ENCODE measurements around the gene IL24.
"Not testable (repeated sequence)": the region's sequence is repeated elsewhere in the genome, so short reads cannot be mapped to it uniquely, and the experiment has no call there.

IL24 gene

DNA sequence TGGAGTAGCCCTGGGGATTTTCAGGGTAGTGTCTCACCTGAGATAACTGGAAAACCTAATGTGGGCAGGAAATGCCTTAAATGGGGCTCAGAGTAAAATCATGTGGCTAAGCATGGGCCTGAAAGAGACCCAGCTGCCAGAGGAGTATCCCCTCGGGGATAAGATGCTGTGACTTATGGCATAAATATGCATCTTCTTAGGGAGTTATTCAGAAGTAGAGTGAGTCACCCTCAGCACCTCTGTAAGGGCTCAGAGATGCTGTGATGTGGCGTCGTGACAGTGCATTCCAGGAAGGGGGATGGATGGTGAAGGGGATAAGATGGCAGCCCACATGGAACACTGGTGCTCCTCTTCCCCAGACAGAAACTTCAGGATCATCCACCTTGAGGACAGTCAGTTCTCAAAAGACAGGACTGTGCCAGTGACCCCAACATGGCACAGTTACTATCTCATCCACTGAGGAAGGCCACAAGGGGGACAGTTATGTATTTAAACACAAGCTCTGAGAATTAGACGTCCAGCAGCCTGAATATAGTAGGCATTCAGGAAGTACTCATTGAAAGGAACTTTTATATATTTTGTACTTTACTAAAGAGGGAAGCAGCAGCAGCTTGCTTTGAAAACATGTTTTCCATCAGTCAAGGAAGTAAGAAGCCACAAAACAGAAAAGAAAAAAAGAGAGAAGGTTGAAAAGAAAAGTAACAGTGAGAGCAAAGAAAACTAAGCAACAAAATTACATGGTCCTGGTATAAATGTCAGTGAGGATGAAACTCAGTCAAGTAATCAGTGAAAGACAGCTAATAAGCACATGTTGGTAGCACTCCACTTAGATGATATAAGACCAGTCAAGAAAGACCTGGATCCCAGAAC lies 8.3 kb downstream of the IL24 start:
- no peak for DNase-seq

DNA sequence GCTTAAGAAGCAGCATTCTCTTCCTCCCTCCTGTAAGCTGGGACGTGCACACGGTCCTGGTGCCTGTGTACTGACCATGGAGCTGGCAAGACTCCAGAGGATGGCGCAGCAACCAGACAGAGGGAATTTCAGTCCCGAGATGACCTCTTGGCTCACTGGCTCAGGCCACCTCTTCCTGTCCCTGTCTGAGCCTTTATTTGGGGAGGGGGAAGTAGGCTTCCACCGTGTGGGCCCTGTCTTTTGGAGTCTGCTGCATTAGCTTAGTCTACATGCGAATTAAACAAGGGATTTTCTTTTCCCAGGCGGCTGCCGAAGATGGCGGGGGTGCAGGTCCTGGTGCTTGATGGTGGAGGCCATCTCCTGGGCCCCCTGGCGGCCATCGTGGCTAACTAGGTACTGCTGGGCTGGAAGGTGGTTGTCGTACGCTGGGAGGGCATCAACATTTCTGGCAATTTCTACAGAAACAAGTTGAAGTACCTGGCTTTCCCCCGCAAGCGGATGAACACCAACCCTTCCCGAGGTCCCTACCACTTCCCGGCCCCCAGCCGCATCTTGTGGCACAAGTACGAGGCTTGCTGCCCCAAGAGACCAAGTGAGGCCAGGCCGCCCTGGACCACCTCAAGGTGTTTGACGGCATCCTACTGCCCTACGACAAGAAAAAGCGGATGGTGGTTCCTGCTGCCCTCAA lies 10.2 kb downstream of the IL24 start:
- no peak for DNase-seq

DNA sequence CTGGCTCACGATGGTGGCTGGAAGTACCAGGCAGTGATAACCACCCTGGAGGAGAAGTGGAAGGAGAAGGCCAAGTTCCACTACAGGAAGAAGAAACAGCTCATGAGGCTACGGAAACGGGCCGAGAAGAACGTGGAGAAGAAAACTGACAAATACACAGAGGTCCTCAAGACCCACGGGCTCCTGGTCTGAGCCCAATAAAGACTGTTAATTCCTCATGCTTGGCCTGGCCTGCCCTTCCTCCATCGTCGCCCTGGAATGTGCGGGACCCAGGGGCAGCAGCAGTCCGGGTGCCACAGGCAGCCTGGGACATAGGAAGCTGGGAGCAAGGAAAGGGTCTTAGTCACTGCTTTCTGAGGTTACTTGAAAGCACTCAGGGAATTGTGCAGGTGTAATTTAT lies 10.8 kb downstream of the IL24 start:
- DNase-seq: no peak

DNA sequence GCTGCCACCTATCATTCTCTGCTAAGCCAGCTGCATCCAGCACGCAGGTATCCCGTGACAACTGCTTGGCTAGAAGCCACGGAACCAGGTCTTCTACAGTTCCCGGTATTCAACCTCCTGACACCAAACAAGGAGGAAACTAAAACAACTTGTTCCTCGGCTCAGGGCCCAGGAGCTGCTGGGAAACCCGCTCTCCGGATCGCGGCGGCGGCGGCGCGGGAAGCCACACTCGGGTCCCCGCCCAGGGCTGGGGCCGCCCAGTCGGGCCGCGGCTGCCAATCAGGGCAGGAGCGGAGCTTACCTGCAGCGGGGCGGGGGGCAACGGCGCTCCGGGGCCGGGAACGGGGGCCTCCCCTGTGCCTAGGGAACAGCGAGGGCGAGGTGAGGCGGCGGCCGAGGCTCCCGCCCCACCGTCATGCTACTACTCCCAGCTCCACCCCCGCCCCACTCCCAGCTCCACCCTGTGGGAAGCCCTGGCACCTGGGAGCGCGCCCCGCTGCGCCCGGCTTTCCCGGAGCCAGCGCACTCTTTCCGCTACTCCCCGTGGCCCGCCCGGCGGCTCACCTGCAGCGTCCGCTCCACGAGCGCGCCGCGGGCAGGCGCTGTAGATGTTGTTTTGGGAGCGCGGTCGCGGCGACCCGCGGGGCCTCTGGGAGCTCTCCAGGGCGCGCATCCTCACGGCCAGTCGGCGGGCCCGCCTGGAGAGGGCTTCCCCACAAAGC lies 12.1 kb downstream of the IL24 start:
- DNase-seq: peak; percentile 72

DNA sequence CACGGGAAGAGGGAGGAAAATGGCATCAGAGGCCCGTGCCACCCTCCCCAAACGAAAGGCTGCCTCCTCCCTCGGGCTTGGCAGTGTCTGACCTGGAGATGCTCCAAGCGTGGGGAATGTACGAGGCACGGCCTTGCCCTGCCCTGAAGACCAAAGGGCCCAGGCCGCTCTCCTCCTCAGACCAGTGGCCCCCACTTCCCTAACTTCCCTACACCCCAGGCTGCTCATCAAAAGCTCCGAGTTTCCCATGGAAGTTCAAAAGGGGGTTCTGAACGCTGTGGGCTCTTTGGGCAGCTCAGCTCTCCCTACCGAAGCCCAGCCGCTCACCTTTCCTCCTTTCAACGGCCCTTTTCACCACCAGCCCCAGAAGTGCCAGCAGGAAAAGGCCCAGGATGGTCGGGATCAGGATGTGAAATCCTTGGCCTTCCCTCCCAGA lies 12.7 kb downstream of the IL24 start:
- no peak for DNase-seq

DNA sequence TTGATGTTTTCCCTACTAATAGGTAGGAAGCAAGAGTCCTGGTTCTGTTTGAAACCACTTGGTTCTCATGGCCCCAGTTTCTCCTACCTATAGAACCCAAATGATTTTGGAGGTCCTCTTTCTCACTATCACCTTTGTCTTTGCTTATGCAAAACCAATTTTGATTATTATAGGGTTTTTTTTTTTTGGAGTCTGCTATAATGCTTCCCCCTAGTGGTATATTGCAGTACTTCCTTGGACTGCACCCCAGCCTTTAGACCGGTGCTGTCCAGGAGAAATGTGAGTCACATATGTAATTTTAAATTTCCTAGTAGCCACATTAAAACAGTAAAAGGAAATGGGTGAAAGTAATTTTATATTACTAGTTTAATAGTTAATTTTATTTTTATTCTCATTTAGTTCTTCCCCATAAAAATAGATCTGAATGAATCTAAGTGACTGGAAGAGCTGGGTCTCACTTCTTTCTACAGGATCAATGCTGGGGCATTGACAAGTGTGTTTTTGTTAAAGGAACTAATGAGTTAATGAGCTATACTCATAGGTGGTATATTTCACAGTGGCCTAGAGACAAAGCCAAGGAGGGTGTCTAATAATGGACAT lies 13.9 kb downstream of the IL24 start:
- DNase-seq: no peak

DNA sequence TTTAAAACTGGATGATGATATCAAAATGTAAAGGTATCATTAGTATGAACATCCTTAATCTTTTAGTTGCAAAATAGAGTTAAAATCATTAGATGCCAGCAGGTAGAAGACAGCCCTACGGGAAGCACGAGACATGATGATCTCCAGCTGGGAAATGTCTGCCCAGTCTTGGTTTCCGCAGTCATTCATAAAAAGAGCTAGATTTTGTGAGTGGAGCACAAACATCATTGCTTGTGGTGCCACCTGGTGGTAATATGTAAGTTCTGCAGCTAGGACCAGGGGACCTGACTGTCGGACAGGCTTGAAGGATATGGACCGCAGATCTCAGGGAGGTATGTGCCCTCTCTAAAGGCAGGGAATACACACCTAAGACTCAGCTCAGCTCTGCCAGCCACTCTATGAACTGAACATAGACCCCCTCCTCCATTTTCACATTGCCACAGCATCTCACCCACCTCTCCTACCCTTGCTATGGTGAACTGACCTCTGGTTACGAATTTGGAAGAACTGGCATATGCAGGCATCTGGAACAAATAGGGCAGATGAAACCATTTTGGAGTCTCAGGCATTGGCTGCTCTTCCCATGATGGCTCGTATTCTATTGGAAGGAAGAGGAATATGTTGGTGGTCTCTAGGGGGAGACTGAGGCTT lies 15.3 kb downstream of the IL24 start:
- peak; percentile 63 for DNase-seq

DNA sequence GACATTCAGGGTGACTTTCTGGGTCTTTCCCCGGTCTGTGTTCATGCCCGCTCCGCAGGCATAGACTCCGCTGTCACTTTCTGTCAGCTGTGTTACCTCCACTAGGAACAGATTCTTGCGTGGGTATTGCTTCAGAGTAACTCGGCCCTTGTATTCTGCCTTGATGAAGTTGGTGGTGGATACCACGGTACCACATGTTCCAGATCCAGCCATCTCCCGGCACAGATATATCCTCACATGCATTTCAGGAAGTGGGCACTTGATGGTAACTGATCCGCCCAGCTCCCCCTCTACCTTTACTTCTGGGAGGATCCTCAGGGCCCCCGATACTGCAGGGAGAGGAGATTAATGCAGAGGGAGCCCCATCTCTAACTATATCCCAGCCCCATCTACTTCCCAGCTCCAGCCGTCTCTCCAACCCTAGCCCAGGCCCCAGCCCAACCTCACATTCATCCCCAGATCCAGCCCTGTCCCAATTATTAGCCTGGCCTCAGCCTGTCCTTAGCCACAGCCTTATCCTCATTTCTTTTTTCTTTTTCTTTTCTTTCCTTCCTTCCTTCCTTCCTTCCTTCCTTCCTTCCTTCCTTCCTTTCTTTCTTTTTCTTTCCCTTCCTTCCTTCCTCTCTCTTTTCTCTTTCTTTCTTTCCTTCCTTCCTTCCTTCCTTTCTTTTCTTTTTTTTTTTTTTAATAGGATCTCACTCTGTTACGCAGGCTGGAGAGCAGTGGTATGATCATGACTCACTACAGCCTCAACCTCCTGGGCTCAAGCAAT lies 16.7 kb downstream of the IL24 start:
- no peak for DNase-seq

DNA sequence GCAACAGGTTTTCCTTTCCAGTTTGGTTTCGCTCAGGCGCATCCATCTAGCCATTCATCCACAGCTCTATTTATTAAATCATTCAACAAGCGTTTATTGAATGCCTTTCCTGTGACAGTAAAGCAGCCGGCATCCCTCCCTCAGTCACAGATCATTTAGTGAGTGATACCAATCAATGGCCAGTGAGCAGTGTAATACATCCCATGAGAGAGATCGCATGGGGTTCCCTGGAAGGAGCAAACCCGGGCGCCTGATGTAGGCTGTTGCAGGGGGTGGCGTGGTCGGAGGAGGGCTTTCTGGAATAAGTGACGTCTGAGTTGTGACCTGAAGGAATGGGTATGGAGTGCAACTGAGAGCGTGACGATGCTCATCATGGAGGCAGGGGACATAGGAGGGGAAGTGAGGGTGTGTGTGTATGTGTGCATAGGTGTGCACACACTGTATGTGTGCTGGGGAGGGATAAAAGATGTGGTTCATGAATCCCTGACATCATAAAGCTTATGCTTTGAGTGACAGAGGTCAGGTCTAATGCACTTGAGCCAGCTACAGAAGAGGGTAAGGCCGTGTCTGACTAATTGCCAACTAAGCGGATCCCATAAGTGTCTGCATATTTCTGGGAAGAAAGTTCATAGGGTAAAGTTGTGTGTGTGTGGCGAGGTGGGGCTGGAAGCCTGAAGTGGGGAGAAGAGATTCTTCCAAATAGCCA lies 17.9 kb downstream of the IL24 start:
- no peak for DNase-seq

DNA sequence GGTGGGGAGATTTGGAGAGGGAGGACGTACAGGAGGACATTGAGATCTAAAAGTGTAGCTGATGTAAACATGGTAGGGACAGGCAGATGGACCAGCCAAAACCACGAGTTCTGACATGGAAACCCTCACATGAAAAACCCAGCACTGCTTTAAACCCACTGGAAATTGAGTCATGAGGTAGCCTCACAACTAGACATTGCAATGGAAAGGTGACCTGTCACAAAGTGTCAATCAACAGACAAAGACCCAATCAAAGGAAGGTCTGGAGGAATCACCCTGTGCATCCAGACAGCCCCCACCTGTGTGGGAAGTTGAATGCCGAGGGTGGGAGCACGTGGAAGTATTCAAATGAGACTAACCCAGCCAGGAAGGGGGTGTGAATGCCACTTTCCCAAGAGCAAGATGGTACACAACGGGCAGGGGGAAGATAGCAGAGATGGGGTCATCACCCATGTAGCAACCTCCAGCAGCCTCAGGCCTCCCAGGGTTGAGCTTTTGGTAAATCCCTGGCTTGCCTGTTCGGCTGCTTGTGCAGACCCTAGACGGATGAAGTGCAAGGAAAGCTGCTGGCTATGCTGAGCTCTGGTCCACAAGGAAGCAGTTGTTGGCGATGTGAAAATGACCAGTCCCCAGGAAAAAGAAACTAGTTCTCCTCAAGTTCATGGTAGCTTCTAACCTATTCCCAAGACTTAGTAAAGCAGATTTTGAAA lies 18.9 kb downstream of the IL24 start:
- DNase-seq: no peak

DNA sequence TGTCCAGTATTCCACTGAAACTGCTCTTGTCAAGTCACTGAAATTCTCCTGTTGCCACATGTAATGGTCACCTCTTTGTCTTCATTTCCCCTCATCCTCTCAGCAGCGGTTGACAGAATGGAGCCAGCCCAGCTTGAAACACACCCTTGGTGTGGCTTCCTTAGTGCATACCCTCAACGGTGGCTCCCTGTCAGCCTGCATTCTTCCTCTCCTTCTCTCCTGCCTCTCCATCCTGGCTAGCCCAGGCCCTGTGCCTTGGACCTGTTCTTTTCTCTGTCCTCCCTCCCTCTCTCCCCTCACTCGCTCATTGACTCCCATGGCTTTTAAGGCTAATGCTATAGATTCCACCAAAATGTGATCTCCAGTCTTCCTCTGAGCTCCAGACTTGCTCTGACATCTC lies 20.8 kb downstream of the IL24 start:
- no peak for DNase-seq

DNA sequence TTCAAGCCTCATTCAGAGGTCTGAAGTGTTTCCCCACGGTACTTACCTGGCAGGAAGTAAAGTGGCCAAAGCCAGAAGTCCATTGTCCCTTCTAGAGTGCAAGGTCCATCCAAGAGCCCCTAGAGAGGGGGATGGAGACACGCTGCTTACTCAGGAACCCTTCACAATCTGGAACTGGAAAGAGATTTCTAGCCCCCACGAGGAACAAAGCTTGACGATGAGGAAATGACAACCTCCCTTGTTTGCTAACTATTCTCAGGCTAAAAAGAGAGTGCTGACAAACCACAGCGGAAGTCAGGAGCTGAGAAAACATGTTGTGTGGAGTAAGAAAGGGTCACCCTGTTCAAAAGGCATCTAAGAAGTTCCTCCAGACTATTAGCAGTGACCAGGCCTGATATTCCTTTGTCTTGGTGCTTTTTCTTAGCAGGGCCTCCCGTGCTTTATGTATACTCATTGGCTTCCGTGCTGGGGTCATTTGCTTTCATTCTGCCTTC lies 24.6 kb downstream of the IL24 start, which contains the start of gene FCMR:
Gene FCMR (minus strand): TSS at position 170 of the 494 bp plus-strand sequence. CDS start 87 bp downstream, at position 83.
- peak; percentile 42 for DNase-seq

DNA sequence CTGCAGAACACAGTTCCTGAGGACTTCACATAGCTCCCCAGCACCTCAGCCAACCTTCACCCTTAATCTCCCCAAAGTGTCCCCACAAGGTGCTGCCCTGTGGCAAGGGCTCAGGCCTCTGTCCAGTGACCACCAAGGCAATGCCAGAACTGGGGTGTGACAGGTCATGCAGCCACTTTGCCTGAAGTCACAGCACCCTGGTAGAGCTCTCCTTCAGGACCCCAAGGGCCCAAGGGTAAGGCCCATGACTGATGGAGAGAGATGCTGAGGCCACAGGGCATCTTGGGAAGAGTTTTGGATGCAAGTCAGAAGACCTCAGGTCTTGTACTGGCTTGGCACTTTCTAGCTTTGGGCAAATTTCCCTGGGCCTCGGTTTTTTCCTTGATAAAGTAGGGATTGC lies 25.3 kb downstream of the IL24 start:
- no peak for DNase-seq

DNA sequence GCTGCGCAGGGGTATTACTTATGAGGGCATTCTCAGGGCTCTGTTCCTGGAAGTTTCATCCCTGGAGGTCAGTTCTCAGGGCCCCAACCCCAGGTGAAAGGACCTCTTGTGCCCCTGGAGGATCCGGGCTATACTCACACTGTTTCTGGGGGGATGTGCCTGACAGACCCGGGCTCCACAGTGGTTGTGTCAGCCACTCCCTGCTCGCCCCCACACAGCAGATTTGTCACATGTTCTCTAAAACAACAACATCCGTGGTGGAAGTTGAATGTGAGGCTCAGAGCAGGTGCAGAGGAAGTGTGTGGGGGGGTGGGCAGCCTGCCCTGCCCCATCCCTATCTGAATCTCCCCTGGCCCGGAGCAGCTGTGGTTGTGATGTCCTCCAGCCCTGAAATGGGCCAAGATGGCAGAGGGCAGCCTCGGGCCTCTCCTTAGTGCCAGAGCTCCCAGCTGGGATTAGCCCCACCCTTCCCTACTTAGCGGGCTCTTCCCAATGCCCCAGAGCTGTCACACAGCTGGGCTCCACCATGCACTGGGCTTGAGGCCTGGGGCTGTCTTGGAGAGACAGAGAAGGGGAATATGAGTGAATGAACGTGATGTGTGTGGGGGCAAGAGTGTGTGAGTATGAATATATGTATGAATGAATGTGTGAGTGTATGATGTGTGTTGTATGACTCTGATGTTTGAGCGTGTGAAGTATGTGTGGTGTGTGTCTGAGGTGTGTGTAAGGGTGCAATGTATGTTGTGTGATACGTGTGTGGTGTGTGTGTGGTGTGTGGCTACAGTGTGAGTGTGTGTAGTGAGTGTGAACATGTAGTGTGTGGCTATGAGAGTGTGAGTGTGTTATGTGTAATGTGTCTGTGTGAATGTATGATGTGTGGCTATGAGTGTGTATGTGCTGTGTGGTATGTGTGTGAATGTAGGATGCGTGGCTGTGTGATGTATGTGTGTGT lies 26.0 kb downstream of the IL24 start:
- DNase-seq: peak; percentile 67

DNA sequence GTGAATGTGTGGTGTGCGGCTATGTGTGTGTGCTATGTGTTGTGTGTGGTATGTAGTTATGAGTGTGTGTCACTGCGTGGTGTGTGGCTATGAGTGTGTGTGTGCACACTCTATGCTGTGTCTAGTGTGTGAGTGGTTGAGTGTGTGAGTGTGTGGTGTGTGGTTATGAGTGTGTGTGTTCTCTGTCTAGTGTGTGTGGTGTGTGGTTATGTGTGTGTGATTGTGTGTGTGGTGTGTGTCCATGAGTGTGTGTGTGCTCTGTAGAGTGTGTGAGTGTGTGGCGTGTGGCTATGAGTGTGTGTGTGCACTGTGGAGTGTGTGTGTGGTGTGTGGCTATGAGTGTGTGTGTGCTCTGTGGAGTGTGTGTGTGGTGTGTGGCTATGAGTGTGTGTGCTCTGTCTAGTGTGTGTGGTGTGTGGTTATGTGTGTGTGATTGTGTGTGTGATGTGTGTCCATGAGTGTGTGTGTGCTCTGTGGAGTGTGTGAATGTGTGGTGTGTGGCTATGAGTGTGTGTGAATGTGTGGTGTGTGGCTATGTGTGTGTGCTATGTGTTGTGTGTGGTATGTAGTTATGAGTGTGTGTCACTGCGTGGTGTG lies 26.8 kb downstream of the IL24 start:
- DNase-seq: not testable (repeated sequence)

DNA sequence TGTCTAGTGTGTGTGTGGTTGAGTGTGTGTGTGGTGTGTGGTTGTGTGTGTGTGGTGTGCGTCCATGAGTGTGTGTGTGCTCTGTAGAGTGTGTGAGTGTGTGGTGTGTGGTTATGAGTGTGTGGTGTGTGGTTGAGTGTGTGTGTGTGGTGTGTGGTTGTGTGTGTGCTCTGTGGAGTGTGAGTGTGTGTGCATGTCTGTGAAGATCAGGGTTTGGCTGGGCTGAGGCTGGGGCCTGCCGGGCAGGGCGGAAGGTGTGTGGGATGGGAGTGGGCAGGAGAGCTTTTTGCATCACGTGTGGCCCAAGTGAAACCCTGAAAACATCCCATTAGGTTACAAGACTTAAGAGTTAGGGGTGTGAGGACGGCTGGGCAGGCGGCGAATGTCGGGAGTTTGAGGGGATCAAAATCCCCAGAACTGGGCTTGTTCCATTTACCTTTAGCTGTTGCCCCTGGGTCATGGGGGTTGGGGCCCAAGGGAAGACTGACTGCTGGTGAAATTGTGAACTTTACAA lies 27.4 kb downstream of the IL24 start:
- DNase-seq: no peak

DNA sequence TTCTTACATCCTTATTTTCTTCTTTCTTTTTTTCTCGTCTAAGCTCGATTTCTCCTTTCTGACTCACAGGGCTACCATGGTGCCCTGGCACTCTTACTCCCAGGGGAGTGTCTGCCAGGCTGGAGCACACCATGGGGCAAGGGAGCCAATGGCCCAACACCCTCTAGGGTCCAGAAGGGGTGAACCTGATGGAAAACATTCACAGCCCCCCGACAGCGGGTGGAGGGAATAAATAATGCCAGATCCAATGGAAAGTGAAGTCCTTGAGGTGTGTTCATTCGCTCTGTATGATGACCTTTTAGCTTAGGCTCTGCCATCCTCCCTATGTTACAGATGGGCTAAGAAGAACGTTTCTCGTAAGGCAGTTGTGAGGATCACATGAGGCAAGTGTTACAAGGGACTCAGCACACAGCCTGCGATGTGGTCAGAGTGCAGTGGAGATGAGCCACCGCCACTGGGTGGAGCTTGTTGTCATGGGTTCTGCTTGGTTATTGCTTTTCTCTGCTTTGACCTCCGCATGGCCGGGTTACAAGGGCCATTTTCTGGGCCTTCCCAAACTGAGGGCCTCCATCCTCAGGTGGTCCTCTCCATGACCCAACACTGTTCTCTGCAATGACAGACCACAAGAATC lies 28.0 kb downstream of the IL24 start:
- peak; percentile 56 for DNase-seq

DNA sequence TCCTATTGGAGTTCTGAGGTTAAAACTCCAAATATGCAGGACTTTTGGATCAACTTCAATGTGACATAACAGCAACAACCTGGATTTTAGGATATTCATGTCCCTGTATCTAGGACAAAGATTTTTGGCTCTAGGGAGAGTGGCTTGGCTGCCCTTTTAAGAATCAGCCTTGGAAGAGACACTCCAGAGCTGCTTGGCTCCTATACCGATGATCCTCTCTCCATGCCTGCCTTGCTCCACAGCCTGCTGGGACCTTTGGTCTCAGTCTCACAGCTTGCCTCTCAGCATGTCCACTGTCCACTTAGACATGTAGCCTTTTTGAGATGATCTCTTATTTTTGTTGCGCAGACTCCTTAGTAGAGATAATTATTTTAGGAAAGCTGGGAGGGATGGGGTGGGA lies 29.0 kb downstream of the IL24 start:
- no peak for DNase-seq

Data from activated T-cell treated with anti-CD3 and anti-CD28 coated beads, Interleukin-2, amount 50 U/mL, for 1 hour (primary cell).